Measurements from ENCODE around the gene SNRPA1. TPM values are rescaled to one million over a fixed set of nuclear protein-coding genes. Genes with fewer than 3 reads are reported as not detected.

The SNRPA1 gene
- total and polyA plus RNA-seq, 4 donors = 34.5 to 57.7 (median 51.3) TPM

GRCh38 chr15:101246391-101246790 lies 48.7 kb downstream of the SNRPA1 start:
- no peak overlapping the region for H3K4me3 ChIP-seq
- no peaks in the 10 kb centered on the region for H3K9me3 ChIP-seq (ENCODE audit: control insufficient read depth in 4 of 4, insufficient read depth in 3 of 4, low read length in 3 of 4)
- H3K27ac ChIP-seq (ENCODE audit: low read depth in 1 of 2, low read length in 1 of 2) = no peak overlapping the region

GRCh38 chr15:101244889-101245668 lies 50.0 kb downstream of the SNRPA1 start:
- 89 to 90% methylated on average over 14 of the region's 14 CpGs for WGBS, 2 donors
- DNase-seq = no peak
- peaks cover 0 to 12% (median 4%) of the 10 kb centered on the region in 4 donors for H3K36me3 ChIP-seq (ENCODE audit: control insufficient read depth in 4 of 4, insufficient read depth in 4 of 4, low read length in 4 of 4)
- H3K4me3 ChIP-seq = no peak overlapping the region
- ATAC-seq (ENCODE audit: insufficient read depth, low FRiP score) = no peak
- H3K9ac ChIP-seq (ENCODE audit: insufficient read depth in 1 of 2, low read length in 2 of 2) = peak overlapping the region in 1 of 2 donors; percentile 36
- H3K27me3 ChIP-seq (ENCODE audit: control insufficient read depth in 3 of 3, insufficient read depth in 3 of 3, low read length in 2 of 3) = no peaks in the 10 kb centered on the region
- H3K4me1 ChIP-seq (ENCODE audit: control insufficient read depth in 5 of 5, insufficient read depth in 5 of 5, low read length in 5 of 5) = peaks cover 24 to 52% (median 36%) of the 10 kb centered on the region in 5 donors
- H3K9me3 ChIP-seq (ENCODE audit: control insufficient read depth in 4 of 4, insufficient read depth in 3 of 4, low read length in 3 of 4) = no peaks in the 10 kb centered on the region
- peak overlapping the region in 1 of 2 donors; percentile 8 for H3K27ac ChIP-seq (ENCODE audit: low read depth in 1 of 2, low read length in 1 of 2)
- TF ChIP-seq CTCF (IDR thresholded peaks at IDR 0.05; ENCODE audit: control extremely low read depth, extremely low read depth) = no peak

More at GRCh38 chr15:101246391-101246790, 48.7 kb downstream of the SNRPA1 start:
- peaks cover 23 to 50% (median 36%) of the 10 kb centered on the region in 5 donors for H3K4me1 ChIP-seq (ENCODE audit: control insufficient read depth in 5 of 5, insufficient read depth in 5 of 5, low read length in 5 of 5)
- ATAC-seq (ENCODE audit: insufficient read depth, low FRiP score) (no peak), DNase-seq (no peak)
- no peaks in the 10 kb centered on the region for H3K27me3 ChIP-seq (ENCODE audit: control insufficient read depth in 3 of 3, insufficient read depth in 3 of 3, low read length in 2 of 3)
- no peak overlapping the region for H3K9ac ChIP-seq (ENCODE audit: insufficient read depth in 1 of 2, low read length in 2 of 2)
- H3K36me3 ChIP-seq (ENCODE audit: control insufficient read depth in 4 of 4, insufficient read depth in 4 of 4, low read length in 4 of 4) = peaks cover 0 to 12% (median 4%) of the 10 kb centered on the region in 4 donors
- 29 to 48% methylated on average over 6 of the region's 6 CpGs for WGBS, 2 donors
- no peak for TF ChIP-seq CTCF (IDR thresholded peaks at IDR 0.05; ENCODE audit: control extremely low read depth, extremely low read depth)

GRCh38 chr15:101244036-101244781 lies 50.8 kb downstream of the SNRPA1 start:
- H3K4me3 ChIP-seq = no peak overlapping the region
- no peak for TF ChIP-seq CTCF (IDR thresholded peaks at IDR 0.05; ENCODE audit: control extremely low read depth, extremely low read depth)

More at GRCh38 chr15:101244036-101244781, 50.8 kb downstream of the SNRPA1 start:
- Histone ChIP-seq H3K9me3 (ENCODE audit: control insufficient read depth in 4 of 4, insufficient read depth in 3 of 4, low read length in 3 of 4) (no peaks in the 10 kb centered on the region), H3K36me3 (ENCODE audit: control insufficient read depth in 4 of 4, insufficient read depth in 4 of 4, low read length in 4 of 4) (peaks cover 0 to 12% (median 4%) of the 10 kb centered on the region in 4 donors), H3K27ac (ENCODE audit: low read depth in 1 of 2, low read length in 1 of 2) (peak overlapping the region in 1 of 2 donors; percentile 65), H3K27me3 (ENCODE audit: control insufficient read depth in 3 of 3, insufficient read depth in 3 of 3, low read length in 2 of 3) (no peaks in the 10 kb centered on the region), H3K9ac (ENCODE audit: insufficient read depth in 1 of 2, low read length in 2 of 2) (peak overlapping the region in 1 of 2 donors; percentile 36), H3K4me1 (ENCODE audit: control insufficient read depth in 5 of 5, insufficient read depth in 5 of 5, low read length in 5 of 5) (peaks cover 25 to 54% (median 42%) of the 10 kb centered on the region in 5 donors)
- ATAC-seq (ENCODE audit: insufficient read depth, low FRiP score) = no peak
- WGBS, 2 donors = 23 to 53% methylated on average over 7 of the region's 7 CpGs
- DNase-seq = no peak

Measured in lung (tissue), 12 donors.